ENCODE measurements around the gene DIABLO.
"Not testable (repeated sequence)": the region's sequence is repeated elsewhere in the genome, so short reads cannot be mapped to it uniquely, and the experiment has no call there.

DIABLO gene

DNA sequence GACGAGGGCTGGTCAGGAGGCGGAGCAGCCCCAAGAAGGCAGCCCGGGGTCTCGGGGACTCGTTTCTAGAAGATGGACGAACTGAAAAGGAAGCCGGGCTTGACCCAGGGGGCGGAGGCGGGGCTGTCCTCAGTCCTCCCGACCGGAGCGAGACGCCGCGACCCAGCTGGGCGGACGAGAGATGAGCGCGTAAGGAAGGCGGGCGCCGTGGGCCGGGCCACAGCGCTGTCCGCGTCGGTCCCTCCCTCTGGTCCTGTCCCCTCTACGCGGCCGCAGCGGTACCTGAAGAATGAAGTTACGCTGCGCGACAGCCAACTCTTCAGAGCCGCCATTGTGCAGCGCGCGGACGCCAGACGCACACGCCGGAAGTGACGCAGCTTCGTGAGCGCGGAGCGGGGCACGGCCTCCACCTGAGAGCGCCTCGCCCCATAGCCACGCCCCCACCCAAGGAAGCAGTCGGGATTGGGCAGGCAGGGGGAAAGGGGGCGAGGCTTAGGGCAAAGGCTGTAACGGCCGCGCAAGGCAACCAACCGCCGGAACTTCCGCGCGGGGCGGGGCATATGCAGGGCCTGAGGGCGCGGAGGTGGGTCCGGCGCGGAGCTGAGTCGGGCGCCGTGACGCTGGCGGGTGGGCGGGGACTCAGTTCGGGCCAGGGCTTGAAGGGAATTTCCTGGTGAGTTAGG lies at the start of gene DIABLO:
DIABLO (minus strand) TSS at position 370 of the 683 bp plus-strand sequence; CDS start at position 332, 38 bp downstream.
- DNase-seq: peak; percentile 98 to 100

DNA sequence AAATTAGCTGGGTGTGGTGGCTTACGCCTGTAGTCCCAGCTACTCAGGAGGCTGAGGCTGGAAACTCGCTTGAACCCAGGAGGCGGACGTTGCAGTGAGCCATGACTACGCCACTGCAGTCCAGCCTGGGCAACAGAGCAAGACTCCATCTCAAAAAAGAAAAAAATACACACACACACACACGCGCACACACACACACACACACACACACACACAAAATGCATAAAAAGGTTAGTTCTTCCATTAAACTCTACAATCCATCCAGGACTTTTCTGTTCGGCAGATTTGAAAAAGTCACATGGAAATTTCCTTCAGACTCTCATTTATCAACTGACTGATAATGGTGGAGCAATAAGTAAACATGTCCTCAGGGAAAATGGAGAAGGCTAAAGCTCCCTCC lies 49.6 kb upstream of the DIABLO start:
- no peak for DNase-seq

DNA sequence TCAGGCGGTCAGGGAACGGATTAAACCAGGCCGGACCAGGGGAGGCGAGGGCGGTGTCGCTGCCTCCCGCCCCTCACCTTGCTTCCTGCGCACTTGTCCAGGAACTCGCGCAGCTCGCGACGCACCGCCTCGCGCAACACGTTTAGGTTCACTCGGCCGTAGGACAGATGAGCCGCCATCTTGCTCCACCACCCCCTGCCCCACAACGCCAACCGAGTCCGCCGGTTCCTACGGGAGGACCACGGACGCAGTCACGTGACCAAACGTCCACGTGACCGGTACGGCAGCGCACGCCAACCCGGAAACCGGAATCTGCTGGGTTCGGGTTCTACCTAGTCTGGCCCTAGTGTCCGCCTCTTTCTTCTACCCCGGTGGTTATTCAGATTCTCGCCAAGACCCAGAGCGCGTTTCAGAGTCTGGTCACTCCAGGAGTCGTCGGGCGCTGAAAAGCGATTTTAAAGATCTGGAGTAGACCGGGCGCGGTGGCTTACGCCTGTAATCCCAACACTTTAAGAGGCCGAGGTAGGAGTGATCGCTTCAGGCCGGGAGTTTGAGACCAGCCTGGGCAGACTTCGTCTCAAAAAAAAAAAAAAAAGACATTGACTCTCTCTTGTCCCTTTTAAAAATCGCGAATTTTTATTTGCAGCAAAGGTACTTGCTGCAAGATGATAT lies 40.5 kb upstream of the DIABLO start, which contains the start of gene VPS33A:
VPS33A (minus strand) TSS at position 265 of the 672 bp plus-strand sequence; CDS start at position 179, 86 bp downstream.
- DNase-seq: peak; percentile 93 to 98

DNA sequence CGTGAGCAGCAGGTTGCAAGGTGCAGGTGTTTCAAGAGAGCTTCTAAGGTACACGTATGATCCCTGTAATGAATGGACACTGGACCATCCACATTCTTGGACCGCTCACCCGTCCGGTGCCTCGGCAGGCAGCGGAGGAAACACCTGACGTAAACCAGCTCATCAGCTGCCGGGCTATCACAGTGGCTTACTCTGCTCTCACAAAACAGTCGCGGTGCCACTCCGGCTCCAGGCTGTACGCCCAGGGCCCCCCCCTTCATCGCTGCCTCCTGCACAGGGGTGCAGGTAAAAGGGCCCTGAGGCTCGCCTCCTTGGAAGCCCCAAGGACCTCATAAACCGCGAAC lies 40.0 kb upstream of the DIABLO start:
- peak in 1 of 2 experiments; percentile 48 for DNase-seq

DNA sequence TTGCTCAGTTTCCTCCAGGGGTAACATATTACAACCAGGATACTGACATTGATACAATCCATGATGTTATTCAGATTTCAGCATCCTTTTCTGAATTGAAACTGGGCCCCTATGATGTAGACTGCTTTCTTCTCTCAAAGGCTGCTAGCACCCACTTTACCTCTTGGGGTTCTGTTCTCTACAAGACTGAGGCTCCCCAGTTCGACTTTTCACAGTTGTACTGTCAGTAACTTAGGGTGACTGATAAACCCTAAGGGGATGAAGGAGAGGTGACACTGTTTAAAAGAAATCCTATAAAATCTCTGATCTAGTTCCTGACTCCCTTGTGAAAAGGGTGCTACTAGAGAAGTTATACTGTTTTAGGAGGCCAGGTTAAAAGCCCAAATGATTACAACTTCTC lies 39.6 kb upstream of the DIABLO start:
- no peak for DNase-seq

DNA sequence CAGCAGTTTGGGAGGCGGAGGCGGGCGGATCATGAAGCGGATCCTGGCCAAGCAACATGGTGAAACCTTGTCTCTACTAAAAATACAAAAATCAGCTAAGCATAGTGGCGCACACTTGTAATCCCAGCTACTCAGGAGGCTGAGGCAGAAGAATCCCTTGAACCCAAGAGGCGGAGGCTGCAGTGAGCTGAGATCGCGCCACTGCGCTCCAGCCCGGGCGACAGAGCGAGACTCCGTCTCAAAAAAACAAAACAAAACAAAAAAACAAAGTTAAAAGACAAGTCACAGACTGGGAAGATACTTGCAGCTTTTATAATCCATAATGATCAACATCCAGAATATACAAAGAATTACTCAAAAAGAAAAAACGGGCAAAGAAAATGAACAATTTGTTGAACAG lies 34.9 kb upstream of the DIABLO start:
- not testable (repeated sequence) for DNase-seq

DNA sequence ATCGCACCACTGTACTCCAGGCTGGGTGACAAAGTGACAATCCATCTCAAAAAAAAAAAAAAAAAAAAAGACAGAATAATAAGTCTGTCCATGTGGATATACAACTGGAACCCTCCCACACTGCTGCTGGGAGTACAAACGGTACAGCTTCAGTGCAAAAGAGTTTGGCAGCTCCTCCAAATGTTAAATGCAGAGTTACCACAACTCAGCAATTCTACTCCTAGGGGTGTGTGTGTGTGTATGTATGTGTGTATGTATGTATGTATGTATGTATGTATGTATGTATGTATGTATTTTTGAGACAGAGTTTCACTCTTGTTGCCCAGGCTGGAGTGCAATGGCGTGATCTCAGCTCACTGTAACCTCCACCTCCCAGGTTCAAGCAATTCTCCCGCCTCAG lies 33.1 kb upstream of the DIABLO start:
- DNase-seq: not testable (repeated sequence)

DNA sequence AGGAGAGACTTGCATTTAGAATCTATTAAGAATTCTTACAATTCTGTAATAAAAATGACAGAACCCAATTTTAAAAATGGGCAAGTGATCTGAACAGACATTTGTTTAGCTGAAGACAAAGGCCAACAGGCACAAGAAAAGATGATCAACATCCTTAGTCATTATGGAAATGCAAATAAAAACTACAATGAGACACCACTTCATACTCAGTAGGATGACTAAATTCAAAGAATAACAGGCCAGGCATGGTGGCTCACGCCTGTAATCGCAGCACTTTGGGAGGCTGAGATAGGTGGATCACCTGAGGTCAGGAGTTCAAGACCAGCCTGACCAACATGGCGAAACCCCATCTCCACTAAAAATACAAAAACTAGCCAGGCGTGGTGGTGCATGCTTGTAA lies 32.6 kb upstream of the DIABLO start:
- DNase-seq: not testable (repeated sequence)

DNA sequence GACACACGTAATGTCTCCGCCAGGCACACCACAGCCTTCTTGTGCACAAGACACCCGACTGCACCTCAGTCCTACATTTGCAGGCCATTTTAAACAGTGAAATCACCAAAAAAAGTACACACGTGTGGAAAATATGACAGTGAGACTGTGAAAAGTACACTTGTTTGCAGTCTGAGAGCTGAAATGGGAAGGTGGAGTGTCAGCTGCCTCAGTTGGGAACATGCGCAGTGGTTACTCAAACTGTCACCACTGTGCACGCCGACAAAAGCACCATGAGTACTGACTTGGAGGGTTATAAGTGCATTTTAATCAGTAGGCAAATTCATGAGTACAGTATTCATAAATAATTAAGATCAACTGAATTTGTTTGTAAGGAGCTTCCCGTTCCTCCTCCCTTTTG lies 24.7 kb upstream of the DIABLO start:
- DNase-seq: peak in 1 of 2 experiments; percentile 5

DNA sequence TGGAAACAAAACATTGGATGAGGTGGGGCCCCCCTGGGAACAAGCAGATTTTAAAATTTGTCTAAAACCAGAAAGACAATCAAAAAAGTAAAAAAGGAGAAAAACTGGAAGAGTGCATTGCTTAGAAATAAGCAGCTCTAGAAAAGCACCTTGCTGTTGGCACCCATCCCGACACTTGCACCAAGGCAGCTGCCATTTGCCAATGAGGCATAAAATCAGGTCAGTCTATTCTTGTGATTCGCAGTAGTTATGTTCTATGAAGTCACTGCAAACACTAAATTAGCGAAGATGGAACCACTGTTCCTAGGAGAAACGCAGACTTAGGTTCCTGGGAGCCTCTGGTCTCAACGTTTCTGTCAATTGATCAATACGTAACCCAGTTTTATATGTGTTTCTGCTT lies 24.2 kb upstream of the DIABLO start:
- DNase-seq: no peak

DNA sequence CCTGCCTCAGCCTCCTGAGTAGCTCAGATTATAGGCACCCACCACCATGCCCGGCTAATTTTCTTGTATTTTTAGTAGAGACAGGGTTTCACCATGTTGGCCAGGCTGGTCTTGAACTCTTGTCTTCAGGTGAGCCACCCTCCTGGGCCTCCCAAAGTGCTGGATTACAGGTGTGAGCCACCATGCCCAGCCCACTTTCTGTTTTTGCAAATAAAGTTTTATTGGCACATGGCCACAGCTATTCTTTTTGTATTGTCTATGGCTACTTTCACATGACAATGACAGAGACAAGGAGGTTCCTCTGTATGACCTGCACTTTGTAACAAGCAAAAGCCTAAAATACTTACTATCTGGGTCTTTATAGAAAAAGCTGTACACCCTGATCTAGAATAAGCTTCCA lies 19.7 kb upstream of the DIABLO start:
- no peak for DNase-seq

DNA sequence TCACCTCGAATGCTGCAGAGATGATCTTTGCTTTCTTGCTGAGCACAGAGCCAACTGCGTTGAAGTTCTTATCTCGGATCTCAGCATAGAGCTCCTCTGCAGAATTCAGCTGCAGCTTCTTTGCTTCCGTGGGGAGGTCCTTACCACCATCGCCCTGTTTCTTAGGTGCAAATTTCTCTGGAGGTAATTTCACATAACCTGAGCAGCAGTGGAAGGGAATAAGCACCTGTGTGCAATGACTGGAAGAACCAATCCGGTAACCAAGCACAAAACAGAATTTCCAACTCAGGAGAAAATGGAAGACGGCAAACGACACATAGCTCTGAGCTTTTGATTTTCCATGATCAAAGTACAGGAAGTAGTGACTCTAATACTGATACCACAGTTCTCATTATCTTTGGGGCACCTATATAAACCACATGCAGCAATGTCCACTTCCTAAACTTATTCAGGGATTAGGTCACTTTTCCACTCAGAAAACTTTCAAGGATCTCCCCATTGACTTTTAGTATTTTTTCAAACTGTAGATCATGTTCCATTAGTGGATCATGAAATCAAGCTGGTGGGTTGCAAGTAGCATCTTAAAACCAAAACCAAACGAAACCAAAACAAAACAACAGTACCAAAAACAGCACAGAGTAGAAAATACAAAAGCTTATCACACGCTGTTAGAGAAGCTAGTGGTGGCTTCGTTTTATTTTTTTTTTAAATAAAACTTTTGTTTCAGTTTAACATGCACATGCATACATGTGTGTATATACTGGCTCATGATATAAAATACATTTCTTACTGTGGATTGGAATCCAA lies 18.9 kb upstream of the DIABLO start:
- DNase-seq: no peak

DNA sequence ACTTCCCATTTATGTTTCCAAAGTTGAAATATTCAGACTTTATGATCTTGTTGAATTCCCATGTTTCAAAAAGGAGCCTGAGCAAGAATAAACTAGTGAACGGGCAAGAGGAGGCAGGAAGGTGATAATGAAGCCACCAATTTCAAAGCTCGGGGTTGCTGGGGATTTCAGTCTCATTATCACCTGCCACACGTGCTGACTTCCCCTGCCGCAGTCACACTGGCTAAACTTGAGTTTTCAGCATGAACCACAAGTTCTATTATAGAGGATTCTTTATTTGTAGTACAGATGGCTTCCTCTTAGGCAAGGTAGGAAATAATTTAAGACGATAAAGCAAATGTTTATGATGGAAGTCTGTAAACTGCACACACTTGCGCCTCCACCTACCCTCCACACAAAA lies 18.1 kb upstream of the DIABLO start:
- DNase-seq: no peak

DNA sequence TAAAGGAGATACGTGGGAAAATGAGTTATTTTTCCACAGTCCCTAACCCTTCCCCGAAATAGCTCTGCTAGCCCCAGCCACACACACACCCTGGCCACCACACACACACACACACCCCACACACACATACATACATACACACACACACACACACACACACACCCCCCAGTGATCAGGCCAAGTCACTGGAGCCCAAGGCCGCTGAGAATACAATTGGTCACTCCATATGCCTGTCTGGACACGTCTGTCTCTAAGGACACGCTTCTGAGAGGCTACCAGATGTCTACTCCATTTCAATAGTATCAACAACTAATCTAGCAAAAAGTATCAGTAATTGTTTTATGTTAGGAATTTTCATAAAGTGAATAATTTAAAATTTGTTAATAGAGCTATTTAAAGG lies 13.0 kb upstream of the DIABLO start:
- DNase-seq: no peak

DNA sequence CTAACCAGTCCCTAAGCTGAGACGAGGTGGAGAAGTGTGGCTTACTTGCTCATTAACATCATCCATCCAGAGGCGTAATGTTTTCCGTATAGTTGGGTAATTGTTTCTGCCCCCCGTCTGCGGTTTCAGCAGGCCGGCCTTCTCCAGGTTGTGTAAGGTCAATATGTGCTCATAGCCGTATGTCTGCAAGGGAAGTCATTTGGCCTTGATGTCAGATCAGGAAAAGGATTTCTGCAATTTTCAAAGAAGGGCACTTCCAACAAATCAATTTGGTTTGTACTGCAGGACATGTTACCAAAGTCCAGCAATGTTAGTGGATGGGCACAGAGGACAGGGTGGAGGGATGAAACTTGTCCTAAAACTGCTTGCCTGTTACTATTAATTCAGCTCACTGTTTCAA lies 9.9 kb upstream of the DIABLO start:
- no peak for DNase-seq

DNA sequence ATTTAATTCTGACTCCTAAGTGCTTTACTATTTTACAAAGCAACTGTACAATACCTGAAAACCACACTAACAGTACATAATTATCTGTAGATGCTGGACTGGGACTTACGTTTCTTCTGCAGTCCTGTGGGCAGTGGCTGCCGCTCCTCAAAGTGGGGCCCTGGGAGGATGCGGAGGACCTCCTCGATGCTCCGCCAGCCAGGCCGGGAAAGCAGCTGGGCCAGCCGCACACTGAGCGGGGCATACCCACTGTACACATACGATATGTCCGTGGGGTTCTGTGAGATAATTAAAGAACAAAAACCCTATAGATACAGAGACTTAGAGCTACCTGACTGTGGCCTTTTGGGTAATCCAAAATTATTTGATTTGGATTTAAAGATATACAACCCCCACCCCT lies 6.8 kb upstream of the DIABLO start:
- no peak for DNase-seq

DNA sequence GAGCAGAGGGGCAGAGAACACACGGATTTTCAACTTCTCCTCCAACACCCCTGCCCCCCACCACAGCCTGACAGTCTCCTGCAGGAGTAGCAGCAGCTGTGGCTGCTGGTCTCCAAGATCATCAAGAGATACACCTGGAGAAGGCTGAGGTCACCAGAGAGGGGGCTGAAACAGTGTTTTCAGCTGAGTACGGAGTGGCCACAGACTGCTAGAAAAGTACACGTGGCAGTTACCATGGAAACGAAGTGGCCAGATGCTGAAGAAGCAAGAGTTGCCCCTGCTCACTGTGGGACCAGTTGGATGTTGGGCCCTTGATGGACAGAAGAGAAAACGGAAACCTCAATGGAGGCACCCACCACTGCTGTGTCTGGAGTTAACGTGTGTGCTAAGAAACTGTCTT lies 4.9 kb upstream of the DIABLO start:
- no peak for DNase-seq

DNA sequence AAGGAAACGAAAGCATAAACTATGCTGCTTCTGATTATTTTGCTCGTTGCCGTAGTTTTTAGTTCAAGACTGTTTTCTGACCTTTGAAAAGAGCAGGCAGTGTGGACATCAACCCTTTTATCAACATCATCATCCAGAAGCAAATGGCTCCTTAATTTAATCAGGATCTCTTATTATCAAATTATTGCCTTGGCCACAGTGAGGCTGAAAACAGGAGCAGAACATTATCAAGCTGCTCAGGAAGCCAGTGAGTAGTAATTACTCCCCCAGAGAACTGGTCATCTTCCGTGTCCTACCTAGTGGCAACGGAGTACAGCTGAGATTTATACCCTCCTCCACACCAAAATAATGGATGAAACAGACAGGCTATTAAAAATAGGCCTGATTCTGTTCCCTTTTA lies 2.2 kb upstream of the DIABLO start:
- no peak for DNase-seq

DNA sequence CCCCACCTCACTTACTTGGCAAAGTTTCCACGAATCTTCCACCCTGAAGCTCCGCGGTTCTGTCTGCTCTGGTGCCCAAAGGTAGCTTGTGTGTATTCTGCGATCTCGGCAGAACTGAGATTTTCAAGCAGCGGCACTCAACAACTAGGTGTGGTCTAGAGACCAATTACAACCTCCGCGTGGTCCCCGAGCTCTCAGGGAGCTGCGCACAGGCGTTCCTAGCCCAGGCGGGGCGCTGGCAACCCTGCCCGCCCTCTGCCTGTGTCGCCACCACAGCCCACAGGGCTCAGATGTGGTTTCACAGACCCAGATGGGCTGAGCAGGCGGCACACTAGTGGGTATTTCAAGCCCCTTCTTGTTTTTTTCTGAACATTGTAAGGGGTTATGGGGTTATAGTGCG lies 1.5 kb upstream of the DIABLO start:
- peak; percentile 5 to 54 for DNase-seq

DNA sequence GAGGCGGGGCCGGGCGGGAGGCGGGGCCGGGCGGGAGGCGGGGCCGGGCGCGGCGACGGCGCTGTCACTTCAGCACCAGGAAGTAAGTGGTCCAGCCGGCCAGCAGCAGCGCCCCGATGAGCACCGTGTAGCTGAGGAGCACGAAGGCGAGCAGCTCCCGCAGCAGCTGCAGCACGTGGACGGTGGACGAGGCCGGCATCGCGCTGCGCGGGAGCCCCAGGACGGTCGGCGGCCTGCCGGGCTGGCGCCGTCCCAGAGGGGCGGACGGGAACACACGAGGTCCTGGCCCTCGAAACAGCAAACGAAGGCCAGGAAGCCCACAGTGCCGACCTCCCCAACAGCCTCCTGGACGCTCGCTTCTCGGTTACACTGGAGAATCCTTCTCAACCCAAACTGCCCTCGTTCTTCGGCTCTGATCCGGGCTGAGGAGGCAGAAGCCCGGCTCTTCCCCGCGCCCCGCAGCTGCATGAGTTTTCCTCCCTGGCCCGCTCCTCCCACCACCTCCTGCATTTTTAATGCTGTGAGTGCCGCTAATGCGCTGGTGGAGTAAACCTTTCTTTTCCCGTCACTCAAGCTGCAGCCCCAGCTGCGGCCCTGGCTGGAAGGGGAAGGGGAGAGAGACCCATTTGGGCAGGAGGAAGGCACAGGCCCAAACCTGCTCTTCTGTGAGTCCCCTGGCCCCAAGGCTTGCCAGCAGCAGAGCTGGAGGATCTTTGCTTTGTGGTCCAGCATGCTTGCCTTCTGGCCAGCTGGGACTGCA lies 694 bp upstream of the DIABLO start:
- peak; percentile 40 to 63 for DNase-seq

DNA sequence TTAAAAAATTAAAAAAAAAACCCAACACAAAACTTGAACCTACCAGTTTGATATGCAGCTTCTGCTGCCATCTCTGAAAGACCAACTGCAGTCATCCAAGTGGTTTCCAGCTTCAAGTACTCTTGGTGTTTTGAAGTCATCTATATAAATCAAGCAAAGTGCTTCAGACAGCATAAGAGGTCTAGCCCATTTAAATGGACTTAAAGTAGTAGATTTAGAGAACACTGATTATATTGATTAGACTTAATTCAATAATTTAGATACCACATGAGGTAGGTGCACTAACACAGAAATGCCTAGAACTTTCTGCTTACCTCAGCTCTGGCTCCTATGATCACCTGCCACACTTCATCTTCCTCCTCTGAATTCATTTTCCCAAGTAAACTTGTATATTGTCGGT lies 9.4 kb downstream of the DIABLO start:
- DNase-seq: no peak

DNA sequence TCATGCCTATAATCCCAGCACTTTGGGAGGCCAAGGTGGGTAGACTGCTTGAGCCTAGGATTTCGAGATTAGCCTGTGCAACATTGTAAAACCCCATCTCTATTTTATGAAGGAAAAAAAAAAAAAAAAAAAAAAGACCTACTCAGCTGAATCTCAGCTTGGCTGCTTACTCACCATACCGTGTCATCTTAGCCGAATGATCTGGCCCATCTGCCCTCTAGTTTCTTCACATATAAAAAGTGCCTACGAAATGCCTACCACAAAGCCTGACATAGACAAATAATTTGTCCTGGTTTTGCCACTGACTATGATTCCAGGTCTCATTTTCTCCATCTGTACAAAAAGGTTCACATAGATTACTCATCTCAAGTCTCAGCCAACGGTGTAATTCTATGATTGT lies 10.1 kb downstream of the DIABLO start:
- DNase-seq: no peak
